Omental fat pad (tissue), 4 donors: ENCODE measurements around the gene RMI2. TPM values are rescaled to one million over a fixed set of nuclear protein-coding genes. Genes with fewer than 3 reads are reported as not detected.

Source experiments
- ATAC-seq: fragments of 150-250 bp; one replicate; pipeline ENCODE4 v1.9.1; 2016; ENCODE audit warnings: mild to moderate bottlenecking, moderate library complexity; ENCODE audit not compliant: low FRiP score
- DNase-seq: peaks from one replicate; pipeline ENCODE4 v3.0.0-alpha.2; 2019; ENCODE audit warnings: low spot score
- CTCF ChIP-seq, 3 donors: fragments of 450-650 bp; IDR thresholded peaks; one replicate each; pipeline ENCODE4 v1.5.1; 2016 to 2017; ENCODE audit warnings: antibody characterized with exemption in 3 of 3, mild to moderate bottlenecking in 3 of 3, moderate library complexity in 2 of 3
- total RNA-seq, 4 donors: library from RNA; depleted of rRNA; stranded (reverse); fragments of >200 nt; gene quantifications; one replicate each; pipeline ENCODE4 v1.1.0, GENCODE V29; 2016

The RMI2 gene
- total RNA-seq, 4 donors from 2014 or later, result 0.72 to 1.7 (median 1.2) TPM; not detected in 1

- ATAC-seq (no peak), DNase-seq (no peak)
- TF ChIP-seq CTCF (IDR thresholded peaks at IDR 0.05), result no peak
Observed at GRCh38 chr16:11326084-11326736, 19.0 kb upstream of the RMI2 start.

- DNase-seq, result no peak
- no peak for ATAC-seq
- TF ChIP-seq CTCF (IDR thresholded peaks at IDR 0.05), result no peak
Observed at GRCh38 chr16:11326737-11327276, 18.5 kb upstream of the RMI2 start.

- DNase-seq (no peak), ATAC-seq (no peak)
- TF ChIP-seq CTCF (IDR thresholded peaks at IDR 0.05), result no peak
Observed at GRCh38 chr16:11327277-11328171, 17.7 kb upstream of the RMI2 start.

- DNase-seq, result peak; percentile 57
- TF ChIP-seq CTCF (IDR thresholded peaks at IDR 0.05), result no peak
- peak; percentile 51 for ATAC-seq
Observed at GRCh38 chr16:11328172-11329070, 16.8 kb upstream of the RMI2 start.

GRCh38 chr16:11329071-11329491 is 16.2 kb upstream of the RMI2 start:
- DNase-seq (no peak), ATAC-seq (no peak)
- no peak for TF ChIP-seq CTCF (IDR thresholded peaks at IDR 0.05)

GRCh38 chr16:11329891-11330290 is 15.4 kb upstream of the RMI2 start:
- TF ChIP-seq CTCF (IDR thresholded peaks at IDR 0.05), result no peak
- DNase-seq (no peak), ATAC-seq (no peak)
